HG03097 (cell line): ENCODE measurements around the gene FH.

Experiments
- ATAC-seq: cut with Tn5 transposase; IDR thresholded peaks from one replicate; pipeline ENCODE4 v1.9.1; 2021; ENCODE audit not compliant: unreplicated experiment, low FRiP score

FH gene

DNA sequence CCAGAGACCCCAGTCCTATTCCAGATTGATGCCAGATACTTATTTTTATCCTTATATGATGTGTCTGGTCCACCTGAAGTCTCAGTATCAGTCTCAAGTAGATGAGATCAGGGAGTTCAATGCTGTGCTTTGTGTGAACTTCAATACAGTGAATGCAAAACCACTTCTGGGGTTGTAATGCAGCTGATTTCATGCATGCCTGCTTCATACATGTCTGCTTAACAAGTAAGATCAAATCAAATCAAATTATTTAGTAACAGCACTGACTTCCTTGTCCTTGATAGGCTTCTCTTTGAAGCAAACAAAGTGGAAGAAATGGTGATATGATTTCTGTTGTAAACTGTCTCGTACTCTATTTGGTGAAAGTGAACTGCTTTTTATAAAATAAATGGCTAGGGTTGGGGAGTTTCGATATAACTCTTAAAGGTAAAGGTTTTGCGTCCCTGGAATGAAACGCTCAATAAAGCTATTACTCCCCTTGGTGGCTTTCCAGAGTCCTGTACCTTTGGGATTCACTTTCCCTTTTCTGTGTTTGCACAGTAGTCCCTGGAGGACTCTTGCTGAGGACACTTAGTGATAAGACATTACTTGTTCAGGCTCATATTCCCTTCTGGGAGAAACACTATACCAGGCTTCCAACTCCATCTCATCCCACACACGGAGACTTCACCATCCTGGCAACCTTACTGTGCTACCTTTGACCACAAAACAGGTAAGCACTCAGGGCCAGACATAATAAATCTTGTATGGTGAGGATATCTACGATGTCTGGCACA, 59.3 kb downstream of the FH start:
- ATAC-seq, result no peak

DNA sequence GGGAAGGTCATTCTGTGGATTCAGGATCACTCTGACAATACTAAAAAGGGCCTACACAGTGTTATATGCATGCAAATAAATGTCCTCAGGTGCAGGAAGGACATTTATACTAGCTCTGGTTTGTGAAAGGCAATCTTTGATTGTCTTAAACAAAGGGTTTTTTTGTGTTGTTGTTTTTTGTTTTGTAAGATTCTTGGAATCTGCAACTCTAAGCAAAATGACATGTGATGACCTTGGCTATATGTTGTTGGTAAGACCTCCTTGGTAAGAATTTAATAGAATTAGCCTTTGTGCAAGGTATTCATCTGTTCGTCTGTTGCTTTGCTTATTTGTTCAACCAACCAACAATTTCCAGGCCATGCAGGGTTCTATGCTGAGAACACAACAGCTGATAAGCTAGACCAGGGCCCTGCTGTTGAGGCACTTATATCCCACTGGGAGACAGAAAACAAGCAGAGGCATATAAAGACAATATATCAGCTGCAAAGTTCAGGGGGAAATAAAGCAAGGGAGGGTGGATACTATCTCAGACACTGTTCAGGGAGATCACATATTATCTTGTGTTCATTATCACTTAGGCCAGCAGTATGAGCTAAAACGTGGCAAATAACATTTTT, 60.3 kb downstream of the FH start:
- ATAC-seq, result no peak

DNA sequence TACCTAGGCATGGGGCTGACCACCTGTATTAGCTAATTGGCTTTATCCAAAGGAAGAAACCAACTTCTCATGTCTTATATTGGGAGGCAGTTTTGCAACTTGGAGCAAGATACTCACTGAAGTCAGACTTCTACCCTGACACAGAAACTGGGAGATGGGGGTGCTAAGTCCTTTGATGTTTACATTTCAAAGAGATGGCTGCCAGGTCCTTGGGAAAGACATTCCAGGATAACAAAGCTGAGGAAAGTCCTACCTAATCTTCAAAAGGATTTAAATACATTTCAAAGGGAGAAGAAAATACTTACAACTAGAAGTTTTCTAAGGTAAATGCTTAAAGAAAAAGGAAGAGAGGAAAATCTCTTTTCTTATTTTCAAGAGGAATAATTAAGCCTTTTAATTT, 62.1 kb downstream of the FH start:
- no peak for ATAC-seq

DNA sequence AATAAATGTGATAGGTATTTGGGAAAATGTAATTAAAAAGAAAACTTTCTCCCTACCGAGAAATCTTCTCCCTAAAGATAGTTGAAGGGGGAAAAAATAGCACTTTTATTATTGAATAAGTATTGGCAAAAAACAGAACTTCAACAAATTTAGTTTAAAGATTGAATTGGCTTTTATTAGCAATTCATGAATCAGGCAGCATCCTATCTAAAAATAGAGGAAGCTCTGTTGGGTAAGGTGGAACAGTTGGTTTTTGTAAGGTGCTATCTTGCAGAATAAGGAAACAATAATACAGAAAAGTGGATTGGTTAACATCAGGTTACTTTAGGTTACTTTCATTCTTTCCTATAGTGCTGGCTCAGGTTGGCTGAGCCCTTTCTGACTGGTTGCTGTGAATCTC, 62.8 kb downstream of the FH start:
- no peak for ATAC-seq

DNA sequence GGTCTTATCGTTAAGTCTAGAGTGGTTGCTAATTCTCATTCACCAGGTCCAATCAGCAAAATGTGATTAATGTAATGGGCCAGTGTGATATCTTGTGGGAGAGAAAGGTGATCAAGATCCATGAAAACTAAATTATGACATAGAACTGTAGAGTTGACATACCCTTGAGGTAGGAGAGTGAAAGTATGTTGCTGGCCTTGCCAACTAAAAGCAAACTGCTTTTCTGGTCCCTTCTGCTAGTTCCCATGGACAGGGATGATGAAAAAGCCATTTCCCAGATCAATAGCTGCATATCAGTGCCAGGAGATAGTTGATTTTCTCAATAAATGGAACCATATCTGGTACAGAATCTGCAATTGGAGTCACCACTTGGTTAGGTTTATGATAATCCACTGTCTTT, 65.8 kb downstream of the FH start:
- no peak for ATAC-seq

DNA sequence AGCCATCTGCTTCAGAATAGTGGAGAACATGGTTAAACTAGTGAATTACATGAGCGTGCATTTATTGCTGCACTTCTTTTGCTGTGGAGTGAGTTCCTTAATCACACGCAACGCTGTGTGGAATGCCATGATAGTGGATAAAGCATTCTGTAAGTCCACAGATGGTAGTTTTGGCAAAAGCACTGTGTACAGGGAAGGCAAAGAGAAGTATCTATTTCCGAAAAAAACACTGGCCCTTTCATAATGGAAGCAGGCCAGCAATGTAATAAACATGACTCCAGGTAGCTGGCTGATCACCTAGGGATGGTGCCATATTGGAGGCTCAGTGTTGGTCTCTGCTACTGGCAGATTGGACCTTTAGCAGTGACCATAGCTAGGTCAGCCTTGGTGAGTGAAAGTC, 67.6 kb downstream of the FH start:
- ATAC-seq, result no peak
